GM21737 (cell line): ENCODE data around the gene PHACTR3.

Experiments used
- ATAC-seq: cut with Tn5 transposase; IDR thresholded peaks from one replicate; pipeline ENCODE4 v1.9.1; 2021; ENCODE audit warnings: mild to moderate bottlenecking, moderate library complexity; ENCODE audit not compliant: unreplicated experiment

Gene PHACTR3

DNA sequence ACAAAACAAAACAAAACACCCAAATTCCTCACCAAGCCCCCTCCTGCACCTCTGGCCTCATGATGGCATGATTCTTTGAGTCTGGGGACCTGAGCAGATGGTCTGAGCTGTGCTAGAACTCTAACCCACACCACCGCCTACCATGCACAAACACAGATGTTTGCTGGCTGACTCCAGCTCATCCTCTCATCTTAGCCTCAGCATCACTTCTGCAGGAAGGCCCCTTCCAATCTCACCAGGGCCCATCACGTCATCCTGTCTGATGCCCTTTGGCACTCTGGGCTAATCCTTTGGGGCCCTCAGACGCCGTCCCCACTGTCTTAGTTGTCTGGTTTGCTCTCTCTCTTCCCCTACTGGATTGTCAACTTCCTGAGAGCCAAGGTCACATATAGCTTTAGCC lies 85.8 kb downstream of the PHACTR3 start:
- no peak for ATAC-seq

DNA sequence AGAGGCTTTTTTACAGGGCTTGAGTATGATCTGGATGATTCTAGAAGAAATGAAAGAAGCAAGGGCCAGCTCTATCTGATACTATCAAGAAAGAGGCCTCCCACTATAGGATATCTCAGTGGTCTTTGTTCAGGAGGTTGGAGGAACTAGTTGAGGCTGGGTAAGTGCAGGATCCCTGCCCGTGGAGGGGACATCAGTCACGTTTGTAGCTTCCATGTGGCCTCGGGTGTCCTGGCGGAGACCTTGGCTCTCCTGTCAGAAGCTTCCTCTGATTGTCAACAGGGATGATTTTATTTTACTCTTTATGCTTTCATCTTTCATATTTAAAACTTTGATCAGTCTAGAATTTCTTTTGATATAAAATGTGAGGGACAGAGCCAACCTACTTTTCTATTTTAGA lies 86.6 kb downstream of the PHACTR3 start:
- ATAC-seq: no peak

DNA sequence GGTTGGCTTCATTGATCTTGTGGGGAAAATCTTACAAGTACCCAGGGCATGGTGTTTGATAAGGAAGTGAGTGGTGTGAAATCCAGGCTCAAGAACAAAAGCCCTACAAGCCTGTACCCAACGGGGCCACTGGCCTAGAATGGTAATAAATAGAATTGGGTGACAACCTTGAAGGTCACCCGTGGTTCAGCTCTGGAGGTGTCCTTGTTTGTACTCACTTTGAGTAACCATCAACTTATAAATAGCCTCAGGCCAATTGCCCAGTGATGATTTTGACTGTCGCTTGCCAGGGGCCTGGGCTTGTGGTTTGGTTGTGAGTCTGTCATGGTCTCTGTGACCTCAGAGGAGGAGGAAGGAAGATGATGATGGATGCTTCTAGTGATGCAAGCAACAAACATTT lies 87.8 kb downstream of the PHACTR3 start:
- no peak for ATAC-seq

DNA sequence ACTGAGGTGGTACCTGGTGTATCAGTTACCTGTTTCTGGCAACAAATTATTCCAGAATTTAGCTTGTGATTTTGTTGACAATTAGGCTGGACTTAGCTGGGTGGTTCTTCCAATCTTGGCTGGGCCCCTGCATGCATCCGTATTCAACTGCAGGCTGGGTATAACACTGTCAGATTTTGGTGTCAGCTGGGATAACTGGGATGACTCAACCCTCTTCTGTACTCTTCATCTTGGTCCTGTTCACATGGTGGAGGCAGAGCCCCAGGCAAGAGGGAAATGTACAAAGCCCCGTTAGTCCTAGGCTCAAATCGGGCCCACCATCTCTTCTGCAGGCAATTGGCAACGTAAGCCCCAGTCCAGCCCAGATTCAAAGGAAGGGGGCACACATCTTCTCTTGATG lies 89.2 kb downstream of the PHACTR3 start:
- ATAC-seq: no peak

DNA sequence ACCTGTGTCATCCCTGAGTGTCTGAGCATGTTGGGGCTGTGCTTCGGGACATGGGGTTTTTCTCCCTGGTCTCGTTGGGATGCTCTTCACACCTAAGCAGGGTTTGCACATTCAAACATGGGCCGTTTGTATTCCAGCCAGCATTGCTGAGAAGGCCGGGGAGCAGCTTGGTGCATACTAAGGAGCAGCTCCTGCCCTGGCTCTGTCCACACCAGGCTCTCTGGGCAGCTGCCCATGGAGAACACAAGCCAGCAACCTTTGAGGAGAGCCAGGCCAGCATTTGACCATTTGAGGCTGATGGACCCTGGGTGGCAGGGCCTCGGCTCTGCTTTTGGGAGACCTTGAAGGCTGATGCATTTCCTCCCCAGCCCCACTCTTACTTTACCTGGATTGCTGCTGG lies 92.1 kb downstream of the PHACTR3 start:
- no peak for ATAC-seq

- ATAC-seq: no peak
Measured at GRCh38 chr20:59697068-59697467, 92.7 kb downstream of the PHACTR3 start.

DNA sequence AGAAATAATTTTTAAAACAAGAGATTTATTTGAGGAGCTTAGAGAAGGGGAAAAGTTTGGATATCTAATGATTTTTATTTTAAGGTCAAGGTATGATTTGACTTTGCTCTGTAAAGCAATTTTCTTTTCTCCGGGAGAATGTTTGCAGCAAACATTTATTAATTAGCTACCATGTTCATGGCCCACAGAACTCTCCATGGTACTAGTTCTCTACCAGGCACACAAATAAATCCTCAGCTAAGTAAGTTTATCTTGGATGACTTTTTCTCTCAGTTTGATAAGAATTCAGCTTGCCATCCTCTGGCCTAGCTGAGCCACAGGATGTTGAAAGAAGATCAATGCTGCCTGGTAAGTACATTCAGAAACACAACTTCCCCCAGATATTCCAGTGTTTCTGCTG lies 94.3 kb downstream of the PHACTR3 start:
- no peak for ATAC-seq

DNA sequence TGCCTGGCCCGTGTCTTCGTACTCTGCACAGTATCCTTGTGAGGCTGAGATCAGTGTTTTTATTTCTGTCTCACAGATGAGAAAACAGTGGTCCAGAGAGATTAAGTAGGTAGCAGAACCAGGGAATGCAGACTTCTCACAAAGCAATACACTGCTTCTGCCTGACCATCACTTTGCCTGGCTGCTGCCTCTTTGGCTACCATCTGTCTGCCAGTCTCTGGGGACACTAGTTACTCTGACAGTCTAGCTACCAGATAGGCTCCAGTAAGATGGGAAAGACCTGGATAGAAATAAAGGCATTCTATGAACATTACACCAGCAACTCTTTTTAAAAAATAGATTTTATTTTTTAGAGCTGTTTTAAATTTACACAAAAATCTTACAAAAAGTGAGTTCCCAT lies 96.9 kb downstream of the PHACTR3 start:
- ATAC-seq: no peak

DNA sequence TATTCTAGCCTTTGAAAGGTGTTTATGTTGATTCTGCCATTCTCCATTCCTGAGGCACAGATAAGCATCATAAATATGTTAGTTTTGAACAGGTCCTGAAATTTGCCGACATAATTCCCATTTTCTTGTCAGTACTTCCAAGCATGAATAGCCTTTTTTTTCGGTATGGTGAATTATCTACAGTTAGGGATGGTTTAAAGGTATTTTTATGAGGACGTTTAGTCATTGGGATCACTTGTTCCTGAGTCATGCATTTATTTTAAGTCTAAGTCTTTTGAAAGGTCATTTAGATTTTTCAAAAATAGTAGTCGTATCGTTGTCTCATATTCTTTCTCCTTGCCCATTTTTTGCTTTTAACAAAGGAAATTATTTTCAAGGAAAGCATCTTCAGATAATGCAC lies 98.7 kb downstream of the PHACTR3 start:
- no peak for ATAC-seq

DNA sequence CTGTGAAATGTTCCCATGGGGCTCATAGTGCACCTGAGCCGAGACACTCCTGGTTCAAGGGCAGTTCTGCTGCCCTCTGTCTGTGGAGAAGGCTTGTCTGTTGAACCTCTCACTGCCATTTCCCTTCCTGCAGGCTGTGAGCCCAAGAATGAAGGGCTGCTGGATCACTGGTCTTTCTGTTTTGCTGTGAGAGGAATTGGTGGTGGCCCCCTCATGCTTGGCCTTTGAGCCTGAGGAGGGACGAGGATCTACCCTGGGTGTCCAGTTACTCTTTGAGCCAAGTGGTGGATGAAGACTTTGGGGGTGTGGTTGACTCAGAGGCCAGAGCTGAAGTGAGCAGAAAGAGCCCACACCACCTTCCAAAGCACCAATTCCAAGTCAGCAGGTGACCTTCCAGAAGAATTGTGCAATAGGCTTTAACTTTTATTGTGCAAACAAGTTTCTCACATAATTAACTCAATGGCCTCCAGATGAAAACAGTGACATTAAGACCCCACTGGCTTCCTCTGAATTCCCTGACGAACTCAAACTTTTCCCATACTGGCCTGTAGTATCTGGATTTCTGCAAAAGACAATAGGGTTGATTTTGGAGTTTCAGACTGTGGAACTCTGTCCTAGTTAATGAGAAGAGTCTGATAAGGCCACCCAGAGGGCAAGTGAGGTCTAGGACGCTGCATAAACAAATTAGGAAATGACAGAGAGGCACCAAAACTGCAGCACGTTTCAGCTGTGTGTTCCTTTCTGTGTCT lies 101.5 kb downstream of the PHACTR3 start:
- ATAC-seq: no peak

- ATAC-seq: no peak
Measured at GRCh38 chr20:59706400-59706693, 102.0 kb downstream of the PHACTR3 start.

- no peak for ATAC-seq
Measured at GRCh38 chr20:59708326-59708725, 104.0 kb downstream of the PHACTR3 start.

- no peak for ATAC-seq
Measured at GRCh38 chr20:59709636-59710035, 105.3 kb downstream of the PHACTR3 start.

- no peak for ATAC-seq
Measured at GRCh38 chr20:59718071-59718470, 113.7 kb downstream of the PHACTR3 start.

GRCh38 chr20:59718751-59719150 lies 114.4 kb downstream of the PHACTR3 start:
- ATAC-seq: no peak

DNA sequence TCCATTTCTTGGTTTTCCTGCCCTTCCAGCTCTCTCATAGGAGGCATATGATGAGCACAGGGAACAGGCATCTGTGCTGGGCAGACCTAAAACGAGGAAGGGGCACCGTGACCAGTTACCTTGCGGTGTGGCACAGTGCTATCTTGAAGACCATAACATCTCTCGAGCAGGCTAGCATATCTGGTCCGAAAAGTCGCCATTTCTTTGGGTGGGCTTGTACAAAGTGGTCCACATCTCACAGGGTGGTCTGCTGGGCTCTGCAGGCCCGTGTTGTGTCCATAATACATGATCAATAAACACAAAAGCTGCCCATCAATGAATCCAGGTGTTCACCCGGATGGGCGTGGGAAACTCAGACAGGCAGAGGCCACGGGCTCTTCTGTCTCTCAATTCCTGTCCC lies 115.7 kb downstream of the PHACTR3 start:
- no peak for ATAC-seq

GRCh38 chr20:59721386-59721785 lies 117.0 kb downstream of the PHACTR3 start:
- no peak for ATAC-seq

GRCh38 chr20:59723108-59723500 lies 118.8 kb downstream of the PHACTR3 start:
- ATAC-seq: no peak

DNA sequence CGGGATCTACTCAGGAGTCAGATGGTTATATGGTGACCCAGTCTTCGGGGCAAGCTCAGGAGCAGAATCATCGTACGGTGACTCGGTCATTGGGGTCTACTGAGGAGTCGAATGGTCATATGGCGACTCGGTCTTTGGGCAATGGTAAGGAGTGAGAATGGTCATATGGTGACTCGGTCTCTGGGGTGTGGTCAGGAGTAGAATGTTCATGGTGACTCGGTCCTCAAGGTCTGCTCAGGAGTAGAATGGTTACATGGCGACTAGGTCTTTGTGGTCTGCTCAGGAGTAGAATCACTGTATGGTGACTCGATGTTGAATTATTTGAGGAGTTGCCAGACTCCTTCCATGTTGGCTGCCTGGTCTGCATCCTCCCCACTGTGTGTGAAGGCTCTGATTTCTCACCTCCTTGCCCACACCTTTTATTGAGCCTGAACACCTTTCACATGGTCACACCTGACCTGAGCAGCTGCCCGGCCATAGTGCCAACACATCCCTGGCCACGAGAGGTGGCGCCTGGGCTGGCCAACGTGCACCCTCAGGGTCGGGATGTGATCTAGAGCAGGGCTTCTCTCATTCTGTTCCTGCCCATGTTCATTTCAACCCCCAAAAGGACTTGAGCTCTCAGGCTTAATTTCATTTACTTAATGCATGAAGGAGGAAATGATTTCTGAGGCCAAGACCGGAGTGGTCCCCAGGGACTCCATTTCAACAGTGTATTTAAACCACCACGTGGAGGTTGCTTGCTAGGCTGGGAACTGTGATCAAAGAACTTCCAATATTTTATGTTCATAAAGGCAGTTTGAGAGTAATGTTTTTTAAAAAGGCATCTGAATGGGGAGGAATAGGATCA lies 119.5 kb downstream of the PHACTR3 start:
- ATAC-seq: no peak

- ATAC-seq: no peak
Measured at GRCh38 chr20:59724457-59725366, 120.4 kb downstream of the PHACTR3 start.

DNA sequence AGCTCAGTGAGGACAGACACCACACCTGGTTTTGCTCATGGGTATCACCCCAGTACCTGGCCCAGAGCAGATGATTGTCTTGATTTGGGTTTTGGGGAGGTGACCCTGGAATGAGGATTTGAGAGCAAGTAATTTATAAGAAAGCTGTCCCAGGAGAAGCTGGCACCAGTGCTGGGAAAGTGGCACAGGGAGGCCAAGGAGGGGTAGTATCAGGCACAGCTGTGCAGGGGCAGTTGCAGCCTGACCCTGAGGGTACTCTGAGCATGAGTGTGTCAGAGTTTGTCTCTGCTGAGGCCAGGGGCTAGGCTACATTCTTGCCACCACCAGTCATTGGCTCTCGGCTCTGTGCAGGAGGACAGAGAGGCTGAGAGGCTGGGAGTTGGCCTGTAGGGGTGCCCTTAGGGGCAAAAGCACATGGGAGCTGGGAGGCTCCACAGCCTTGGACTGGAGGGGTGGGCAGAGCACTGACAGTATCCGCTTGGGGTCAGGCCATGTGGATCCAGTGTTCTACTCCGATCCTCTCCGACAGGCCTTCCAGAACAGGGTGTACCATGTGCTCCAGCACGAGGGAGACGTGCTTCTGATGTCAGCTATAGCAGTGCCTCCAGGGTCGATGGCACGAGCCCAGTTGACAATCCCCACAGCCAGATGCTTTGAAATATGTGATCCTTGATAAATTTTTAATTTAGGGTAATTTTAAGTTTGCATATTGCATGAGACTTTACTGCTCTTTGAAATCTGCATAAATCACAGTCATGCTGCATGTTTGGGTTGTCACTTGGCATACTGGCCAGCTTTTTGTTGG lies 121.3 kb downstream of the PHACTR3 start:
- no peak for ATAC-seq
